ENCODE data around the gene EHF.

EHF gene

GRCh38 chr11:34640050-34640923 is 19.4 kb downstream of the EHF start:
- POLR2A ChIA-PET = no interaction called here
- no peak for TF ChIP-seq PKNOX1 (IDR thresholded peaks at IDR 0.05)
- CTCF ChIA-PET = no interaction called here
- no peak for DNase-seq (ENCODE audit: extremely low spot score)

GRCh38 chr11:34640924-34641275 is 20.0 kb downstream of the EHF start:
- ChIA-PET POLR2A (no interaction called here), CTCF (no interaction called here)
- no peak for DNase-seq (ENCODE audit: extremely low spot score)
- TF ChIP-seq NFRKB (IDR thresholded peaks at IDR 0.05) (no peak), PKNOX1 (IDR thresholded peaks at IDR 0.05) (no peak), L3MBTL2 (conservative IDR thresholded peaks at IDR 0.05) (no peak), BHLHE40 (IDR thresholded peaks at IDR 0.05; ENCODE audit: borderline replicate concordance) (no peak), HDGF (IDR thresholded peaks at IDR 0.05; ENCODE audit: borderline replicate concordance) (no peak), LEF1 (IDR thresholded peaks at IDR 0.05; ENCODE audit: borderline replicate concordance) (no peak), FOXA1 (IDR thresholded peaks at IDR 0.05) (no peak), SUZ12 (IDR thresholded peaks at IDR 0.05) (no peak), CTBP1 (IDR thresholded peaks at IDR 0.05; ENCODE audit: borderline replicate concordance) (no peak), FOXK2 (IDR thresholded peaks at IDR 0.05) (no peak), SP1 (IDR thresholded peaks at IDR 0.05) (no peak), ELF4 (IDR thresholded peaks at IDR 0.05) (no peak), TARDBP (IDR thresholded peaks at IDR 0.05) (no peak), FOXM1 (IDR thresholded peaks at IDR 0.05; ENCODE audit: borderline replicate concordance) (no peak), ARNT (IDR thresholded peaks at IDR 0.05) (no peak), ZNF384 (IDR thresholded peaks at IDR 0.05) (no peak)

- POLR2A ChIA-PET = no interaction called here
- DNase-seq (ENCODE audit: extremely low spot score) = no peak
- TF ChIP-seq HDGF (IDR thresholded peaks at IDR 0.05; ENCODE audit: borderline replicate concordance) (no peak), FOXA1 (IDR thresholded peaks at IDR 0.05) (no peak), ARNT (IDR thresholded peaks at IDR 0.05) (no peak), ZNF384 (IDR thresholded peaks at IDR 0.05) (no peak), LEF1 (IDR thresholded peaks at IDR 0.05; ENCODE audit: borderline replicate concordance) (no peak), SUZ12 (IDR thresholded peaks at IDR 0.05) (no peak), CTBP1 (IDR thresholded peaks at IDR 0.05; ENCODE audit: borderline replicate concordance) (no peak), TARDBP (IDR thresholded peaks at IDR 0.05) (no peak), SP1 (IDR thresholded peaks at IDR 0.05) (no peak), ELF4 (IDR thresholded peaks at IDR 0.05) (no peak), NFRKB (IDR thresholded peaks at IDR 0.05) (no peak), FOXK2 (IDR thresholded peaks at IDR 0.05) (no peak), PKNOX1 (IDR thresholded peaks at IDR 0.05) (no peak), L3MBTL2 (conservative IDR thresholded peaks at IDR 0.05) (no peak), FOXM1 (IDR thresholded peaks at IDR 0.05; ENCODE audit: borderline replicate concordance) (no peak), BHLHE40 (IDR thresholded peaks at IDR 0.05; ENCODE audit: borderline replicate concordance) (no peak)
- CTCF ChIA-PET = no interaction called here
Measured at GRCh38 chr11:34641456-34641855, 20.6 kb downstream of the EHF start.

GRCh38 chr11:34642001-34642554 is 21.2 kb downstream of the EHF start:
- POLR2A ChIA-PET = no interaction called here
- no peak for TF ChIP-seq FOXA1 (IDR thresholded peaks at IDR 0.05)
- no peak for TF ChIP-seq CTBP1 (IDR thresholded peaks at IDR 0.05; ENCODE audit: borderline replicate concordance)
- TF ChIP-seq LEF1 (IDR thresholded peaks at IDR 0.05; ENCODE audit: borderline replicate concordance) = no peak
- no peak for TF ChIP-seq ZNF384 (IDR thresholded peaks at IDR 0.05)
- TF ChIP-seq L3MBTL2 (conservative IDR thresholded peaks at IDR 0.05) = no peak
- no peak for TF ChIP-seq FOXM1 (IDR thresholded peaks at IDR 0.05; ENCODE audit: borderline replicate concordance)
- no peak for TF ChIP-seq NFRKB (IDR thresholded peaks at IDR 0.05)
- no peak for TF ChIP-seq SP1 (IDR thresholded peaks at IDR 0.05)
- TF ChIP-seq BHLHE40 (IDR thresholded peaks at IDR 0.05; ENCODE audit: borderline replicate concordance) = no peak
- TF ChIP-seq SUZ12 (IDR thresholded peaks at IDR 0.05) = no peak
- TF ChIP-seq FOXK2 (IDR thresholded peaks at IDR 0.05) = no peak
- TF ChIP-seq TARDBP (IDR thresholded peaks at IDR 0.05) = no peak
- no peak for TF ChIP-seq PKNOX1 (IDR thresholded peaks at IDR 0.05)
- TF ChIP-seq HDGF (IDR thresholded peaks at IDR 0.05; ENCODE audit: borderline replicate concordance) = no peak
- TF ChIP-seq ELF4 (IDR thresholded peaks at IDR 0.05) = no peak
- TF ChIP-seq ARNT (IDR thresholded peaks at IDR 0.05) = no peak
- DNase-seq (ENCODE audit: extremely low spot score) = no peak
- CTCF ChIA-PET = no interaction called here

GRCh38 chr11:34642873-34643272 is 22.0 kb downstream of the EHF start:
- CTCF ChIA-PET = interaction anchor here (0.6 kb wide), 1 partner anchor 664 kb away, joined by 3 read pairs; no protein-coding TSS in a partner anchor
- POLR2A ChIA-PET = no interaction called here

More at GRCh38 chr11:34642873-34643272, 22.0 kb downstream of the EHF start:
- no peak for TF ChIP-seq ZNF384 (IDR thresholded peaks at IDR 0.05)
- no peak for TF ChIP-seq L3MBTL2 (conservative IDR thresholded peaks at IDR 0.05)
- no peak for TF ChIP-seq NFRKB (IDR thresholded peaks at IDR 0.05)
- no peak for TF ChIP-seq ELF4 (IDR thresholded peaks at IDR 0.05)
- no peak for TF ChIP-seq CTBP1 (IDR thresholded peaks at IDR 0.05; ENCODE audit: borderline replicate concordance)
- TF ChIP-seq FOXM1 (IDR thresholded peaks at IDR 0.05; ENCODE audit: borderline replicate concordance) = no peak
- no peak for TF ChIP-seq ARNT (IDR thresholded peaks at IDR 0.05)
- no peak for TF ChIP-seq FOXK2 (IDR thresholded peaks at IDR 0.05)
- no peak for TF ChIP-seq PKNOX1 (IDR thresholded peaks at IDR 0.05)
- TF ChIP-seq BHLHE40 (IDR thresholded peaks at IDR 0.05; ENCODE audit: borderline replicate concordance) = no peak
- no peak for TF ChIP-seq SUZ12 (IDR thresholded peaks at IDR 0.05)
- no peak for TF ChIP-seq TARDBP (IDR thresholded peaks at IDR 0.05)
- TF ChIP-seq HDGF (IDR thresholded peaks at IDR 0.05; ENCODE audit: borderline replicate concordance) = no peak
- no peak for TF ChIP-seq FOXA1 (IDR thresholded peaks at IDR 0.05)
- no peak for TF ChIP-seq LEF1 (IDR thresholded peaks at IDR 0.05; ENCODE audit: borderline replicate concordance)
- TF ChIP-seq SP1 (IDR thresholded peaks at IDR 0.05) = no peak
- no peak for DNase-seq (ENCODE audit: extremely low spot score)
